ENCODE data around the gene TTPAL.

TTPAL gene

GRCh38 chr20:44456611-44457010 is 19.1 kb upstream of the TTPAL start:
- no peaks in the 10 kb centered on the region for H3K27me3 ChIP-seq (ENCODE audit: control insufficient read depth in 1 of 2, insufficient read depth in 2 of 2, low read length in 2 of 2)
- peak overlapping the region; percentile 25 to 36 for H3K9ac ChIP-seq (ENCODE audit: low read depth in 1 of 2, low read length in 2 of 2)
- H3K36me3 ChIP-seq (ENCODE audit: control insufficient read depth in 1 of 2, insufficient read depth in 2 of 2, low read length in 2 of 2), result no peaks in the 10 kb centered on the region
- H3K4me1 ChIP-seq (ENCODE audit: control insufficient read depth in 1 of 2, insufficient read depth in 2 of 2, low read length in 2 of 2), result peaks cover 24 to 34% of the 10 kb centered on the region in 2 donors
- H3K4me3 ChIP-seq (ENCODE audit: low read depth in 1 of 2, low read length in 2 of 2), result no peak overlapping the region
- peak overlapping the region; percentile 26 for H3K27ac ChIP-seq (ENCODE audit: low read depth, low read length)
- no peaks in the 10 kb centered on the region for H3K9me3 ChIP-seq (ENCODE audit: control insufficient read depth in 1 of 2, low read length in 2 of 2)

GRCh38 chr20:44457016-44457415 is 18.7 kb upstream of the TTPAL start:
- H3K27me3 ChIP-seq (ENCODE audit: control insufficient read depth in 1 of 2, insufficient read depth in 2 of 2, low read length in 2 of 2), result no peaks in the 10 kb centered on the region
- H3K36me3 ChIP-seq (ENCODE audit: control insufficient read depth in 1 of 2, insufficient read depth in 2 of 2, low read length in 2 of 2), result no peaks in the 10 kb centered on the region
- no peaks in the 10 kb centered on the region for H3K9me3 ChIP-seq (ENCODE audit: control insufficient read depth in 1 of 2, low read length in 2 of 2)
- H3K4me3 ChIP-seq (ENCODE audit: low read depth in 1 of 2, low read length in 2 of 2), result no peak overlapping the region
- H3K27ac ChIP-seq (ENCODE audit: low read depth, low read length), result peak overlapping the region; percentile 26
- peaks cover 28 to 37% of the 10 kb centered on the region in 2 donors for H3K4me1 ChIP-seq (ENCODE audit: control insufficient read depth in 1 of 2, insufficient read depth in 2 of 2, low read length in 2 of 2)
- peak overlapping the region; percentile 25 to 36 for H3K9ac ChIP-seq (ENCODE audit: low read depth in 1 of 2, low read length in 2 of 2)

GRCh38 chr20:44459271-44459670 is 16.4 kb upstream of the TTPAL start:
- Histone ChIP-seq H3K4me3 (ENCODE audit: low read depth in 1 of 2, low read length in 2 of 2) (no peak overlapping the region), H3K36me3 (ENCODE audit: control insufficient read depth in 1 of 2, insufficient read depth in 2 of 2, low read length in 2 of 2) (no peaks in the 10 kb centered on the region), H3K27ac (ENCODE audit: low read depth, low read length) (no peak overlapping the region), H3K4me1 (ENCODE audit: control insufficient read depth in 1 of 2, insufficient read depth in 2 of 2, low read length in 2 of 2) (peaks cover 30 to 40% of the 10 kb centered on the region in 2 donors), H3K9ac (ENCODE audit: low read depth in 1 of 2, low read length in 2 of 2) (no peak overlapping the region), H3K9me3 (ENCODE audit: control insufficient read depth in 1 of 2, low read length in 2 of 2) (no peaks in the 10 kb centered on the region), H3K27me3 (ENCODE audit: control insufficient read depth in 1 of 2, insufficient read depth in 2 of 2, low read length in 2 of 2) (no peaks in the 10 kb centered on the region)

- H3K36me3 ChIP-seq (ENCODE audit: control insufficient read depth in 1 of 2, insufficient read depth in 2 of 2, low read length in 2 of 2), result no peaks in the 10 kb centered on the region
- peak overlapping the region; percentile 36 to 40 for H3K9ac ChIP-seq (ENCODE audit: low read depth in 1 of 2, low read length in 2 of 2)
- H3K27ac ChIP-seq (ENCODE audit: low read depth, low read length), result peak overlapping the region; percentile 61
- no peaks in the 10 kb centered on the region for H3K9me3 ChIP-seq (ENCODE audit: control insufficient read depth in 1 of 2, low read length in 2 of 2)
- H3K4me1 ChIP-seq (ENCODE audit: control insufficient read depth in 1 of 2, insufficient read depth in 2 of 2, low read length in 2 of 2), result peaks cover 39 to 40% of the 10 kb centered on the region in 2 donors
- no peak overlapping the region for H3K4me3 ChIP-seq (ENCODE audit: low read depth in 1 of 2, low read length in 2 of 2)
- H3K27me3 ChIP-seq (ENCODE audit: control insufficient read depth in 1 of 2, insufficient read depth in 2 of 2, low read length in 2 of 2), result no peaks in the 10 kb centered on the region
These were observed 14.9 kb upstream of the TTPAL start for GRCh38 chr20:44460795-44461141.

GRCh38 chr20:44461142-44461802 is 14.4 kb upstream of the TTPAL start:
- H3K9me3 ChIP-seq (ENCODE audit: control insufficient read depth in 1 of 2, low read length in 2 of 2), result no peaks in the 10 kb centered on the region
- peak overlapping the region; percentile 36 to 40 for H3K9ac ChIP-seq (ENCODE audit: low read depth in 1 of 2, low read length in 2 of 2)
- H3K4me3 ChIP-seq (ENCODE audit: low read depth in 1 of 2, low read length in 2 of 2), result no peak overlapping the region
- peaks cover 39 to 40% of the 10 kb centered on the region in 2 donors for H3K4me1 ChIP-seq (ENCODE audit: control insufficient read depth in 1 of 2, insufficient read depth in 2 of 2, low read length in 2 of 2)
- no peaks in the 10 kb centered on the region for H3K36me3 ChIP-seq (ENCODE audit: control insufficient read depth in 1 of 2, insufficient read depth in 2 of 2, low read length in 2 of 2)
- no peaks in the 10 kb centered on the region for H3K27me3 ChIP-seq (ENCODE audit: control insufficient read depth in 1 of 2, insufficient read depth in 2 of 2, low read length in 2 of 2)
- H3K27ac ChIP-seq (ENCODE audit: low read depth, low read length), result peak overlapping the region; percentile 61

GRCh38 chr20:44461803-44462174 is 13.9 kb upstream of the TTPAL start:
- H3K4me3 ChIP-seq (ENCODE audit: low read depth in 1 of 2, low read length in 2 of 2), result no peak overlapping the region
- H3K9me3 ChIP-seq (ENCODE audit: control insufficient read depth in 1 of 2, low read length in 2 of 2), result no peaks in the 10 kb centered on the region
- no peaks in the 10 kb centered on the region for H3K36me3 ChIP-seq (ENCODE audit: control insufficient read depth in 1 of 2, insufficient read depth in 2 of 2, low read length in 2 of 2)
- H3K27ac ChIP-seq (ENCODE audit: low read depth, low read length), result peak overlapping the region; percentile 61
- H3K4me1 ChIP-seq (ENCODE audit: control insufficient read depth in 1 of 2, insufficient read depth in 2 of 2, low read length in 2 of 2), result peaks cover 37 to 39% of the 10 kb centered on the region in 2 donors
- H3K27me3 ChIP-seq (ENCODE audit: control insufficient read depth in 1 of 2, insufficient read depth in 2 of 2, low read length in 2 of 2), result no peaks in the 10 kb centered on the region
- peak overlapping the region; percentile 21 to 40 for H3K9ac ChIP-seq (ENCODE audit: low read depth in 1 of 2, low read length in 2 of 2)

GRCh38 chr20:44463466-44463865 is 12.2 kb upstream of the TTPAL start:
- Histone ChIP-seq H3K36me3 (ENCODE audit: control insufficient read depth in 1 of 2, insufficient read depth in 2 of 2, low read length in 2 of 2) (no peaks in the 10 kb centered on the region), H3K27ac (ENCODE audit: low read depth, low read length) (no peak overlapping the region), H3K27me3 (ENCODE audit: control insufficient read depth in 1 of 2, insufficient read depth in 2 of 2, low read length in 2 of 2) (no peaks in the 10 kb centered on the region), H3K9me3 (ENCODE audit: control insufficient read depth in 1 of 2, low read length in 2 of 2) (no peaks in the 10 kb centered on the region), H3K9ac (ENCODE audit: low read depth in 1 of 2, low read length in 2 of 2) (no peak overlapping the region), H3K4me1 (ENCODE audit: control insufficient read depth in 1 of 2, insufficient read depth in 2 of 2, low read length in 2 of 2) (peaks cover 26 to 32% of the 10 kb centered on the region in 2 donors), H3K4me3 (ENCODE audit: low read depth in 1 of 2, low read length in 2 of 2) (no peak overlapping the region)

GRCh38 chr20:44464514-44464913 is 11.2 kb upstream of the TTPAL start:
- Histone ChIP-seq H3K4me1 (ENCODE audit: control insufficient read depth in 1 of 2, insufficient read depth in 2 of 2, low read length in 2 of 2) (peaks cover 18 to 27% of the 10 kb centered on the region in 2 donors), H3K27me3 (ENCODE audit: control insufficient read depth in 1 of 2, insufficient read depth in 2 of 2, low read length in 2 of 2) (no peaks in the 10 kb centered on the region), H3K4me3 (ENCODE audit: low read depth in 1 of 2, low read length in 2 of 2) (no peak overlapping the region), H3K27ac (ENCODE audit: low read depth, low read length) (no peak overlapping the region), H3K9me3 (ENCODE audit: control insufficient read depth in 1 of 2, low read length in 2 of 2) (no peaks in the 10 kb centered on the region), H3K36me3 (ENCODE audit: control insufficient read depth in 1 of 2, insufficient read depth in 2 of 2, low read length in 2 of 2) (no peaks in the 10 kb centered on the region), H3K9ac (ENCODE audit: low read depth in 1 of 2, low read length in 2 of 2) (no peak overlapping the region)

GRCh38 chr20:44465001-44465560 is 10.6 kb upstream of the TTPAL start:
- Histone ChIP-seq H3K27me3 (ENCODE audit: control insufficient read depth in 1 of 2, insufficient read depth in 2 of 2, low read length in 2 of 2) (no peaks in the 10 kb centered on the region), H3K9me3 (ENCODE audit: control insufficient read depth in 1 of 2, low read length in 2 of 2) (no peaks in the 10 kb centered on the region), H3K4me3 (ENCODE audit: low read depth in 1 of 2, low read length in 2 of 2) (no peak overlapping the region), H3K36me3 (ENCODE audit: control insufficient read depth in 1 of 2, insufficient read depth in 2 of 2, low read length in 2 of 2) (no peaks in the 10 kb centered on the region), H3K4me1 (ENCODE audit: control insufficient read depth in 1 of 2, insufficient read depth in 2 of 2, low read length in 2 of 2) (peaks cover 17 to 26% of the 10 kb centered on the region in 2 donors), H3K9ac (ENCODE audit: low read depth in 1 of 2, low read length in 2 of 2) (no peak overlapping the region), H3K27ac (ENCODE audit: low read depth, low read length) (no peak overlapping the region)

- H3K27ac ChIP-seq (ENCODE audit: low read depth, low read length), result no peak overlapping the region
- H3K4me3 ChIP-seq (ENCODE audit: low read depth in 1 of 2, low read length in 2 of 2), result no peak overlapping the region
- peaks cover 0 to 15% of the 10 kb centered on the region in 2 donors for H3K4me1 ChIP-seq (ENCODE audit: control insufficient read depth in 1 of 2, insufficient read depth in 2 of 2, low read length in 2 of 2)
- no peak overlapping the region for H3K9ac ChIP-seq (ENCODE audit: low read depth in 1 of 2, low read length in 2 of 2)
- H3K27me3 ChIP-seq (ENCODE audit: control insufficient read depth in 1 of 2, insufficient read depth in 2 of 2, low read length in 2 of 2), result no peaks in the 10 kb centered on the region
- no peaks in the 10 kb centered on the region for H3K9me3 ChIP-seq (ENCODE audit: control insufficient read depth in 1 of 2, low read length in 2 of 2)
- no peaks in the 10 kb centered on the region for H3K36me3 ChIP-seq (ENCODE audit: control insufficient read depth in 1 of 2, insufficient read depth in 2 of 2, low read length in 2 of 2)
These were observed 8.3 kb upstream of the TTPAL start for GRCh38 chr20:44467289-44467883.

Measured in duodenal mucosa (tissue), 2 donors.